Measurements from ENCODE around the gene DDX20. TPM values are rescaled to one million over a fixed set of nuclear protein-coding genes. Genes with fewer than 3 reads are reported as not detected.
A peak's percentile ranks its signal among the peaks of the same experiment; 100 is the strongest.

Gene DDX20
- total RNA-seq, 1 experiment from 2014 or later: 10.4 TPM

- TF ChIP-seq CTCF (IDR thresholded peaks at IDR 0.05; ENCODE audit: insufficient read depth in 1 of 2, low read depth in 1 of 2, low read length in 1 of 2, severe bottlenecking in 1 of 2, unreplicated experiment in 1 of 2): no peak
- H3K4me3 Mint-ChIP-seq (ENCODE audit: unreplicated experiment): peak overlapping the region; percentile 92
- peak overlapping the region; percentile 88 for H3K27ac Mint-ChIP-seq (ENCODE audit: unreplicated experiment)
- no peak for DNase-seq
- POLR2A ChIA-PET: no interaction called here
- Histone ChIP-seq H3K4me3 (ENCODE audit: low read depth, low read length) (peak overlapping the region; percentile 79), H3K4me1 (peaks cover 5% of the 10 kb centered on the region; the same call in 1 of the 2 replicates), H3K9me3 (no peaks in the 10 kb centered on the region), H3K36me3 (ENCODE audit: control insufficient read depth, insufficient read depth, low read length) (no peaks in the 10 kb centered on the region), H3K27me3 (replicated peaks; ENCODE audit: control insufficient read depth, insufficient read depth, low read length) (no peaks in the 10 kb centered on the region)
- H3K36me3 Mint-ChIP-seq (ENCODE audit: insufficient read depth, unreplicated experiment): peaks cover 29% of the 10 kb centered on the region
- H3K9me3 Mint-ChIP-seq (ENCODE audit: unreplicated experiment): no peaks in the 10 kb centered on the region
- peaks cover 12% of the 10 kb centered on the region for H3K4me1 Mint-ChIP-seq (ENCODE audit: low read depth, unreplicated experiment)
- intact Hi-C loops (cut with micrococcal nuclease; ENCODE audit: unreplicated experiment): loop anchor here (5.0 kb wide), 1 partner anchor 249 kb away; no protein-coding TSS in a partner anchor
- BruUV-seq (replicated peaks): no TSS peak
- H3K27me3 Mint-ChIP-seq (ENCODE audit: insufficient read depth, unreplicated experiment): no peaks in the 10 kb centered on the region
- CTCF ChIA-PET: interaction anchor here (0.6 to 1.3 kb wide), 4 partner anchors 13 to 643 kb away, joined by 3 to 8 read pairs (median 4); no protein-coding TSS in a partner anchor
These were observed 418 bp downstream of the DDX20 start for GRCh38 chr1:111756124-111756513.

- Histone ChIP-seq H3K9me3 (no peaks in the 10 kb centered on the region), H3K4me3 (ENCODE audit: low read depth, low read length) (no peak overlapping the region), H3K4me1 (peaks cover 5% of the 10 kb centered on the region; the same call in 1 of the 2 replicates), H3K36me3 (ENCODE audit: control insufficient read depth, insufficient read depth, low read length) (no peaks in the 10 kb centered on the region), H3K27me3 (replicated peaks; ENCODE audit: control insufficient read depth, insufficient read depth, low read length) (no peaks in the 10 kb centered on the region)
- Mint-ChIP-seq H3K27ac (ENCODE audit: unreplicated experiment) (peak overlapping the region; percentile 58), H3K36me3 (ENCODE audit: insufficient read depth, unreplicated experiment) (peaks cover 48% of the 10 kb centered on the region), H3K4me3 (ENCODE audit: unreplicated experiment) (peak overlapping the region; percentile 38), H3K27me3 (ENCODE audit: insufficient read depth, unreplicated experiment) (no peaks in the 10 kb centered on the region), H3K9me3 (ENCODE audit: unreplicated experiment) (no peaks in the 10 kb centered on the region), H3K4me1 (ENCODE audit: low read depth, unreplicated experiment) (peaks cover 12% of the 10 kb centered on the region)
- CTCF ChIA-PET: no interaction called here
- DNase-seq: no peak
- TF ChIP-seq CTCF (IDR thresholded peaks at IDR 0.05; ENCODE audit: insufficient read depth in 1 of 2, low read depth in 1 of 2, low read length in 1 of 2, severe bottlenecking in 1 of 2, unreplicated experiment in 1 of 2): no peak
- BruUV-seq (replicated peaks): no TSS peak
- intact Hi-C loops (cut with micrococcal nuclease; ENCODE audit: unreplicated experiment): loop anchor here (5.0 kb wide), 1 partner anchor 251 kb away; no protein-coding TSS in a partner anchor
- POLR2A ChIA-PET: no interaction called here
These were observed 2.7 kb downstream of the DDX20 start for GRCh38 chr1:111758373-111758772.

GRCh38 chr1:111761717-111762116 lies 6.0 kb downstream of the DDX20 start:
- Mint-ChIP-seq H3K9me3 (ENCODE audit: unreplicated experiment) (no peaks in the 10 kb centered on the region), H3K27me3 (ENCODE audit: insufficient read depth, unreplicated experiment) (no peaks in the 10 kb centered on the region), H3K4me1 (ENCODE audit: low read depth, unreplicated experiment) (peaks cover 6% of the 10 kb centered on the region), H3K4me3 (ENCODE audit: unreplicated experiment) (no peak overlapping the region), H3K36me3 (ENCODE audit: insufficient read depth, unreplicated experiment) (peaks cover 67% of the 10 kb centered on the region), H3K27ac (ENCODE audit: unreplicated experiment) (no peak overlapping the region)
- Histone ChIP-seq H3K4me3 (ENCODE audit: low read depth, low read length) (no peak overlapping the region), H3K9me3 (no peaks in the 10 kb centered on the region), H3K36me3 (ENCODE audit: control insufficient read depth, insufficient read depth, low read length) (no peaks in the 10 kb centered on the region), H3K27me3 (replicated peaks; ENCODE audit: control insufficient read depth, insufficient read depth, low read length) (no peaks in the 10 kb centered on the region), H3K4me1 (no peaks in the 10 kb centered on the region)
- intact Hi-C loops (cut with micrococcal nuclease; ENCODE audit: unreplicated experiment): no loop called here
- no peak for DNase-seq
- POLR2A ChIA-PET: no interaction called here
- CTCF ChIA-PET: no interaction called here
- no peak for TF ChIP-seq CTCF (IDR thresholded peaks at IDR 0.05; ENCODE audit: insufficient read depth in 1 of 2, low read depth in 1 of 2, low read length in 1 of 2, severe bottlenecking in 1 of 2, unreplicated experiment in 1 of 2)
- BruUV-seq (replicated peaks): no TSS peak
